NCI-H2227 (cell line): ENCODE data around the gene YIPF2.
"Not testable (repeated sequence)": the region's sequence is repeated elsewhere in the genome, so short reads cannot be mapped to it uniquely, and the experiment has no call there.

Experiments
- DNase-seq: peaks from one replicate; lab custom pipeline; 2025; ENCODE audit not compliant: unreplicated experiment; lab: John Stamatoyannopoulos, UW

YIPF2 gene

DNA sequence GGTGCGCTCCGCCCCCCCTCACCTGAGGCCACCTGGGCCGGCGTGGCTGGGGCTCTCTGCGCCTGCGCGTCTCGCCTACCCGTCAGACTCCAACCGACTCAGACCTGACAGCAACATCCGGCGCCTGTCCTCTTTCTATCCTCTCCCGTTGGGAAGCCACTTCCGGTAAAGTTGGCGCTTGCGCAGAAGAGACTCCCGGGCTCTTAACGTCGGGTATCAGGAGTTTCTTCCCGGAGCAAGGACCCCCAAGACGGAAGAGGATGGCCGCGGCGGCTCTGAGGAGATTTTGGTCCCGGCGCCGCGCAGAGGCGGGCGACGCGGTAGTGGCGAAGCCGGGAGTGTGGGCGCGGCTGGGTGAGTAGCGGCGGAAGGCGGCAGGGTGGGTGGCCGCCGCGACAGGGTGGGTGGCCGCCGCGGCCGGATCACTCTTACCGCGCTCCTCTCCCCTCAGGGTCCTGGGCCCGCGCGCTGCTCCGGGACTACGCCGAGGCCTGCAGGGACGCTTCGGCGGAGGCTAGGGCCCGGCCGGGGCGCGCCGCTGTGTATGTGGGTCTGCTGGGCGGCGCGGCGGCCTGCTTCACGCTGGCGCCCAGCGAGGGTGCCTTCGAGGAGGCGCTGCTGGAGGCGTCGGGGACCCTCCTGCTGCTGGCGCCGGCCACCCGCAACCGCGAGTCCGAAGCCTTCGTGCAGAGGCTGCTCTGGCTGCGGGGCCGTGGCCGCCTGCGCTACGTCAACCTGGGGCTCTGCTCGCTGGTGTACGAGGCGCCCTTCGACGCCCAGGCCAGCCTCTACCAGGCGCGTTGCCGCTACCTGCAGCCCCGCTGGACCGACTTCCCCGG lies at the start of gene YIPF2, which contains the start of gene TIMM29:
TSS of gene YIPF2 (minus strand) at position 77 of the 839 bp plus-strand sequence. CDS start 229 bp downstream, outside the sequence.
TSS of gene TIMM29 (plus strand) at position 249 of the 839 bp plus-strand sequence. CDS start at position 261, 12 bp downstream.
- DNase-seq: peak; percentile 96

DNA sequence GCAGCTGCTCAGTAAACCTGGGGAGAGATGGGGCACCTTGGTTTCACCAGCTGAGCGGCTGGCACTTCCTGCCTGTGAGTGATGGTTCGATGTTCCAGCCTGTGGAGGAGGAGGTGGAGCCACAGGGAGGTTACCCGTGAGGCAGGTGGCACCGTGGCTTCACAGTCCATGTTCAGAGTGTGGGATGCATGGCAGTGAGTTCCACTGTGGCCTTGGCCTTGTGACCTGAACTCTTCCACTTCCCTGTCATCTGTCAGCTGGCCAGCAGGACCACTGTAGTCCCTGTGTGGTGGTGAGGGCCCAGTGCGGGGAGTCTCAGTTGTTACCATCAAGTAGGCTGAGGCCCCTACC lies 49.3 kb upstream of the YIPF2 start:
- no peak for DNase-seq

DNA sequence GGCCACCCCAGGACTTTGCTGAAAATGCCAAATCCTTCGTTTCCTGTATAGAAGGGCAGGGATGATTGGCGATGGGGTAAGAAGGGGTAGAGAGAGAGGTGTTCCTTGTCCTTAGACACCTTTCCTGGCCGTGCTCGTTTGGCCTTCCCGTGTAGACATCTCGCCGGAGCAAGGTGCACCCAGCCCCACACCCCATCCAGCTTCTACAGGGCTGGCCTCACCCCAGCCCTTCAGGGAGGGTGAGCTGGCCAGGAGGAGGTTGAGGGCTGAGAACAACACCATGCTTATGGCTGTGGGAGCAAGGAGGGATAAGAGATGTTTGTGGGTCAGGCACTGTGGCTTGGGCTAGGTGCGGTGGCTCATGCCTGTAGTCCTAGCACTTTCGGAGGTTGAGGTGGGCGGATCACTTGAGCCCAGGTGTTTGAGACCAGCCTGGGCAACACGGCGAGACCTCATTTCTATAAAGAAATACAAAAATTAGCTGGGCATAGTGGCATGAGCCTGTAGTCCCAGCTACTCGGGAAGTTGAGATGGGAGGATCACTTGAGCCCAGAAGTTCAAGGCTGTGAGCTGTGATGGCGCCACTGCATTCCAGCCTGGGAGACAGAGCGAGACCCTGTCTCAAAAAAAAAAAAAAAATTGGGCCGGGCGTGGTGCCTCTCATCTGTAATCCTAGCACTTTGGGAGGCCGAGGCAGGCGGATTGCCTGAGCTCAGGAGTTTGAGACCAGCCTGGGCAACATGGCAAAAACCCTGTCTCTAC lies 47.9 kb upstream of the YIPF2 start:
- no peak for DNase-seq

DNA sequence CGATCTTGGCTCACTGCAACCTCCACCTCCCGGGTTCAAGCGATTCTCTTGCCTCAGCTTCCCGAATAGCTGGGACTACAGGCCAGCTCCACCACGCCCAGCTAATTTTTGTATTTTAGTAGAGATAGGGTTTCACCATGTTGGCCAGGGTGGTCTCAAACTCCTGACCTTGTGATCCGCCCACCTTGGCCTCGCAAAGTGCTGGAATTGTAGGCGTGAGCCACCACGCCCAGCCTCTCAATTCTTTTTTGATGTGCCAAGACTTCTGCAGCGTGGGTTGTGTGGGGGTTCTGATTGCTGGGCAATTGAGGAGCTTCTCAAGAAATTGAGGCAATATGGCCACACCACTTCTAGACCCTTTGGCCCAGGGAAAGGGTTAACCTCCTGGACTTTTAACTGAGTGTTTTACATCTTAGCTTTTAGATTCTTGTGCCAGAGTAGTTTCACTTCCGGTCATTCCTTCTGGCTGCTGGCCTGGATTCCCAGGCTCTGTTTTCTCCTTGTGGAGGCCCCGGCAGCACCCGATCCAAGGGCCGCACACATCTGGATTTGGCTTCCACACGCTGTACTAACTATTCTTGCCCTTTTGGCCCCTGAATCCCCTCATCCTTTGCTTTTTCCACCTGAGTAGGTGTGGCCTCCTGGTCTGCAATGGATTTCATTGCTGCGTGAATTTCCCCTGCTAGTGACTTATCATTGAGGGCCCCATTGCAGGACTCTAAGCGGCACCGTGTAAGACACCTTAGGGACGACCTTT lies 47.1 kb upstream of the YIPF2 start:
- DNase-seq: no peak

DNA sequence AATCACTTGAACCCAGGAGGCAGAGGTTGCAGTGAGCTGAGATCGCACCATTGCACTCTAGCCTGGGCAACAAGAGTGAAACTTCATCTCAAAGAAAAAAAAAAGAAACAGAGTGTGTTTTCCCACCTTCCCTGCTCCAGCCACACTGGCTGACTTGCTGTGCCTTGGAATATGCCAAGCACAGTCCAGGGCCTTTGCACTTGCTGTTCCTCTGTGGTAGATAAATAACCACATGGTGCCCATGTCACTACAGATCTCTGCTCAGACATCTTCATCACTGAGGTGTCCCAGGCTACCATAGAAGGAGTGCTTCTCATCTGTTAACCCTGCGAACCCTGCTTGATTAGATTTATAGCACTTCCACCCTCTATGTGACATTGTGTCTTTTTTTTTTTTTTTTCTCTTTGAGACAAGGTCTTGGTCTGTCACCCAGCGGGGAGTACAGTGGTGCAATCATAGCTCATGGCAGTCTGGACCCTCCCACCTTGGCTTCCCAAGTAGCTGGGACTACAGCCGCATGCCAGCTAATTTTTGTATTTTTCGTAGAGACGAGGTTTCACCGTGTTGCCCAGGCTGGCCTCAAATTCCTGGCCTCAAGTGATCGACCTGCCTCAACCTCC lies 42.8 kb upstream of the YIPF2 start:
- no peak for DNase-seq

DNA sequence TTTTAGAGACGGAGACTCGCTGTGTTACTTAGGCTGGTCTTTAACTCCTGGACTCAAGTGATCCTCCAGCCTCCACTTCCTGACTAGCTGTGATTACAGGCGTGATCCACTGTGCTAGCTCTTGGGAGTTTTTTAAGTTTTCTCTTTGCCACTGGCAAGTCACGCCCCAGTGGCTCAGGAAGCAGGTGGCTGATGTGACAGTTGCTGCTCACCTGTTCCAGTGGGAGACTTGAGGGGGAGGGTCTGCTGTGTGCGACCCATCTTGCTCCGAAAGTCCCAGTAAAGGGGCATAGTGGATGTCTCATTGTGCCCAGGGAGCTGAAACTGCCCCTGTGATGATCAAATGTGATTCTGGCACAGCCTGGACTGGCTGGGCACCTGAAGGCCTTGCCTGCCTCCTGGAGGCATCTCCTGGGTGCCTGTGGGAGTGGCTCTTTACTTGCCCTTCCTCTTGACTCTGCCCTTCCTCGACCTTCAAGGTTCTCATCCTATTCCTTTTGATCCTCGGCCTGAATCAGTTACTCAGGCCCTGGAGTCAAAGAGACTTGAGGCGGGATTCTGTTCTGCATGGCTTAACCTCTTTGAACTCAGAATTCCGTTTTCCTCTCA lies 40.2 kb upstream of the YIPF2 start:
- DNase-seq: no peak

DNA sequence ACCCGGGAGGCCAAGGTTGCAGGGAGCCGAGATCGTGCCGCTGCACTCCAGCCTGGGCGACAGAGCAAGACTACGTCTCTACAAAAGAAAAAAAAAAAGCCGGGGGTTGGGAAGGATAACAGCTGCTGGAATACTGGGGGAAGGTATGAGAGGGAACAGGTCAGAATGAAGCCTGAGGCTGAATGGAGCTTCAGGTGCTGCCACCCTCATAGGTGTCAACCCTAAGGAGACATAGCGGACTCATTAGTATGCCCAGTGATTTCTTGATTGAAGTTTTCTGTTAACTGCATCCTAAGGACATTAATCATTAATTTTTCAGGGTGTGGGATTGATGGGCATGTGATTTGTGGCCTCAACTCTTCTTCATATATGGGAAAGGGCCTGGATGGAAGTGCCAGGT lies 38.4 kb upstream of the YIPF2 start:
- no peak for DNase-seq

DNA sequence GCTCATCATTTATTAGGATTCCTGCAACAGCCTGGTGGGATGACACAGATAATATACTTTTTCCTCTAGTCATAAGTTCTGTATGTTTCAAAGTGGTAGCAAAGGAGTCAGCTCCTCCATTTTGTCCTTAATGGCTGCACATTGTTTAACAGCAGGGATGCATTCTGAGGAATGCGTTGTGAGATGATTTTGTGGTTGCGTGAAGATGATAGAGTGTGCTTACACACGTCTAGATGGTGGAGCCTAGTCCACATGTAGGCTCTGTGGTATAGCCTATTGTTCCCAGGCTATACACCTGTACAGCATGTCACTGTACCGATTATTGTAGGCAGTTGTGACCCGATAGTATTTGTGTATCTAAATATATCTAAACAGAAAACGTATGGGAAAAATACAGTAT lies 37.0 kb upstream of the YIPF2 start:
- no peak for DNase-seq

DNA sequence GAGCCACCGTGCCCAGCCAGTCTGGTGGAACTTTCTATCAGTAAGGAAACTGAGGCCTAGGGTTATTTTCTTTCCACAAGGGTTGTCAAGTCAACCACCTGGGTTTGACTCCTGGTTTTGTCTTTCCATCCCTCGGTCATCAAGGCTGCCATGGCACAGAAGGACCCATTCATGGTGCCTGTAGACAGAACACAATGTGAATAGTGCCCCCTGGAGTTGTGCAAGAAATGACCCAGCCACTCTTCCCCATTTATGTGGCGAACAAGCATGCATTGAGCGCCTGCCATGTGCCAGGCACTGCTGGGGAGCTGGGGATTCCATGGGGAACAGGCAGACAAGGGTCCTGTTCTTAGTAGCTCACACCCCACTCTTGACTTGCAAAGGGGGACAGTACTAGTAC lies 36.5 kb upstream of the YIPF2 start:
- no peak for DNase-seq

DNA sequence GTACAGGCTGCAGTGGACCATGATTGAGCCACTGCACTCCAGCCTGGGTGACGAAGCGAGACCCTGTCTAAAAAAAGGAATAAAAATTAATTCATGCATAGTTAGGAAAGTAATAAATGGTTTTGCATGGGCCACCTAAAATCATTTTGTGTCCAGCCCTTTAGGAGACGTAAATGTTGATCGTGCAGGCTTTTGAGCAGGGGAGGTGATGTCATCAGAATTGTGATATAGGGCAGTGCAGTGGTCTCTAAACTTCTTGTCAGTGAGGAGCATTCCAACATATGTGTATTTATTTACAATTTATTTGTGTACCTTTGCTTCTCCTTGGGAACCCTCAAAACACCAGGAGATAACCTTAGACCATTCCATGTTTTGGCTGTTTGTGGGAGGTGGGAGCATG lies 35.4 kb upstream of the YIPF2 start:
- DNase-seq: no peak

DNA sequence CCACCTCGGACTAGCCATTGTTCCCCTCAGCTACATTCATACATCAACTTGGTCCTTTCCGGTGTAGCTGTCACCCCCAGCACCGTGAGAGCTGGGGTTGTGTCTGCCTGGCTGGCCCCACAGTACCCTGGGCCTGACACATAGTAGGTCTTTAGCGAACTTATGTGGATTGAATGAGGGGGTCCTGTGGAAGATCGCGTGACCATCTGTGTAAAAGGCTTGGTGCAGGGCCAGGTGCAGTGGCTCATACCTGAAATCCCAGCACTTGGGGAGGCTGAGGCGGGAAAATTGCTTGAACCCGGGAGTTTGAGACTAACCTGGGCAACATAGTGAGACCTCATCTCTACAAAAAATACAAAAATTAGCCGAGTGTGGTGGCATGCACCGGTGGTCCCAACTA lies 34.4 kb upstream of the YIPF2 start:
- DNase-seq: no peak

DNA sequence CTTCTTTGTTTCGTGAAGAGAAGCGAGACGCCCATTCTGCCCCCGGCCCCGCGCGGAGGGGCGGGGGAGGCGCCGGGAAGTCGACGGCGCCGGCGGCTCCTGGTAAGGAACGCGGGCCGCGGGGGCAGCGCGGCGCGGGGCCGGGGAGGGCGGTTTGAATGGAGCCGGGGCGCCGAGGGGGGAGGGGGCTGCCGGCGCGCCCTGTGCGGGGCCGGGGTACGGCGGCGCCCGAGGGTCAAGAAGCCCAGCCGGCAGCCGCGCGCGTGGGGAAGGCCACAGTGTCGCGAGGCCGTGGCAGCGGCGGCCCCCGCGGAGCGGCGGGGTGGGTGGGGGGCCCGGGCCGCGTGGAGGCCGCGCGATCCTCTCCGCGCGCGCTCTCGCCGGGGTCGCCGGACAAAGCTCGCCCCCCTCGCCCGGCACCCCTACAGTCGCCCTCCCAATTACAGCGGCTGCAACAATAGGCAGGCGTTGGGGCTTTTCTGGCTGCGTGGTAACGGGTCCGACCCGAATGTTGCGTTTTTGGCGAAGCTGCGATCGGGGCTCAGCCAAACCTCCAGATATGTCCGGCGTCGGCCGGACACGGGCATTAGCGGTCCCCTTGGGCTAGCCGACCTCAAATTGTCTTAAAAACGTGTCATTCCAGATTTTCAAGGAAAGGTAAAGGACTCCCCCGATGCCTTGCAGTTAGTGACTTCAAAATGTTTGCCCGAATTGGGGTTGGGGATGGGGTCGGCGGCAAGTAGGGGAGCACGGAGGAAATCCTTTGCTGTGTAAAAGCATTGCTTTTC lies 32.8 kb upstream of the YIPF2 start:
- peak; percentile 61 for DNase-seq

DNA sequence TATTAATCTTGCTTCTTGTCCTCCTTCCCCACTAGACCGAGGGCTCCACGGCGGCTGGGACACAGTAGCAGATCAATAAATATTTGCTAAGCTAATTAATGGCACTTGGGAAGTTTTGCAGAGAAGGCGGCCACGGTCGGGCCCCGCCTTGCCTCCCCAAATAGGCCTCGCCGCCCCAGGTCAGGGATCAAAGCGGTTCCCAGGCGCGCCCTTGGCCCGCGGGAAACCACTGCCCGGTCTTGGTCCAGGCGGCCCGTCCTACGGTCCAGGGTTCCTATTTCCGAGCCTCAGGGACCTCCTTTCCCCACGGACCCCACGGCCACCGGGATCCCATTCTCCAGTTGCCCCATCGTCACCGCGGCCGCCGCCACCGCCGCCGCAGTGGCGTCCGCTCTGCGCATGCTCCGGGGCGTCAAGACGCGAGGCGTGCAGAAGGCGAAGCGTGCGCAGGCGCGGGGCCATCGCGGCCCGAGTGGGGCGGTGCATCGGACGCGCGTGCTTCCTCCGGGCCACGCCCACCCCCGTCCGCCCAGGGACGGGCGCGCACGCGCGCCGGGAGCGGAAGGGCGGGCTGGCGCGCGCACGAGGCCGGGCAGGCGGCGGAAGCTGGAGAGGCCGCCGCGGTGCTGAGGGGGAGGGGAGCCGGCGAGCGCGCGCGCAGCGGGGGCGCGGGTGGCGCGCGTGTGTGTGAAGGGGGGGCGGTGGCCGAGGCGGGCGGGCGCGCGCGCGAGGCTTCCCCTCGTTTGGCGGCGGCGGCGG lies 32.1 kb upstream of the YIPF2 start, which contains the start of gene SMARCA4:
TSS of gene SMARCA4 (plus strand) at position 717 of the 759 bp plus-strand sequence. CDS start 23,122 bp downstream, outside the sequence.
- DNase-seq: peak; percentile 97

DNA sequence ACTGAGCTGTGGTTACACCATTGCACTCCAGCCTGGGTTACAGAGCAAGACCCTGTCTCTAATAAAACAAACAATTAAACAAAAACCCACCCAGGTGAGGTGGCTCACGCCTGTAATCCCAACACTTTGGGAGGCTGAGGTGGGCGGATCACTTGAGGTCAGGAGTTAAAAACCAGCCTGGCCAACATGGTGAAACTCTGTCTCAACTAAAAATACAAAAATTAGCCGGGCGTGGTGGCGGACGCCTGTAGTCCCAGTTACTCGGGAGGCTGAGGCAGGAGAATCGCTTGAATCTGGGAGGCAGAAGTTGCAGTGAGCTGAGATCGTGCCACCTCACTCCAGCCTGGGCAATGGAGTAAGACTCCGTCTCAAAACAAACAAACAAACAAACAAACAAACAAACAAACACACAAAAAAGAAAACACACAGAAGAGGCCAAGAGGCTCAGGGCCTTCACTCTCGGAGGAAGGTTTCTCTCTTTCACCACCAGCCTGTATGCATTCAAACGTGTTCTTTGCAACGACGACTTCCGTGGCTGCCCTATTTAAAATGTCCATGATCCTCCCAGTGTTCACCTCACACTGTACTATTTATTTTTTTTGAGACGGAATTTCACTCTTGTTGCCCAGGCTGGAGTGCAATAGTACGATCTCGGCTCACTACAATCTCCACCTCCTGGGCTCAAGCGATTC lies 31.0 kb upstream of the YIPF2 start:
- DNase-seq: not testable (repeated sequence)

DNA sequence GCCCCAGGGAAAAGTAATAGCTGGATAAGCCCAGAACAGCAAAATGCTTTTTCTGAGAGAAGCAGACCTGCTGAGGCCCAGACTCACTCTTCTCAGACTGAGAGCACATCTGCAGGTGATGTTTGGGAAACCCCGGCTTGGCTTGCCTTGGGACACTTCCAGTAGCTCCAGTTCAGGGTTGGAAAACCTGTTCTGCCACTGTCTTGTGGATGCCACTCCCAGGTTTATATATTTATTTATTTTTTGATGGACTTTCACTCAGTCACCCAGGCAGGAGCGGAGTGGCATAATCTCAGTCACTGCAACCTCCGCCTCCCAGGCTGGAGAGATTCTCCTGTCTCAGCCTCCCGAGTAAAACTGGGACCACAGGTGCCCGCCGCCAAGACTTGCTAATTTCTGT lies 24.4 kb upstream of the YIPF2 start:
- DNase-seq: no peak

DNA sequence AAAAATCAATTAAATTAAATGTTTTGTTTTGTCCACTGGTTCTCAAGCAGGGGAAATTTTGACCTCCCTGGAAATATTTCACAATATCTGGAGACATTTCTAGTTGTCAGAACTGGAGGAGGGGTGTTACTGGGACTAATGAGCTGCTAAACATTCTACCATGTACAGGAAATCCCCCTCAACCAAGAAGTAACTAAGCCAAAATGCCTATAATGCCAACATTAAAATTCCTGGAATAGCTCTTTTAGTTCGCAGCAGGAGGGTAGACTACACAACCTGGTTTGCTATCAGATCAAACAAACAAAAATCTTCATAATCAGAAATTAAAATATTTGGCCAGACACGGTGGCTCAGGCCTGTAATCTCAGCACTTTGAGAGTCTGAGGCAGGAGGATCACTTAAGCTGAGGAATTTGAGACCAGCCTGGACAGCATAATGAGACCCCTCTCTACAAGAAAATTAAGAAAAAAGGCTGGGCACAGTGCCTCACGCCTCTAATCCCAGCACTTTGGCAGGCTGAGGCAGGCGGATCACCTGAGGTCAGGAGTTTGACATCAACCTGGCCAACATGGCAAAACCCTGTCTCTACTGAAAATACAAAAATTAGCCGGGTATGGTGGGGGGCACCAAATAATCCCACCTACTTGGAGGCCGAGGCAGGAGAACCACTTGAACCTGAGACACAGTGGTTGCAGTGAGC lies 18.7 kb upstream of the YIPF2 start:
- no peak for DNase-seq

DNA sequence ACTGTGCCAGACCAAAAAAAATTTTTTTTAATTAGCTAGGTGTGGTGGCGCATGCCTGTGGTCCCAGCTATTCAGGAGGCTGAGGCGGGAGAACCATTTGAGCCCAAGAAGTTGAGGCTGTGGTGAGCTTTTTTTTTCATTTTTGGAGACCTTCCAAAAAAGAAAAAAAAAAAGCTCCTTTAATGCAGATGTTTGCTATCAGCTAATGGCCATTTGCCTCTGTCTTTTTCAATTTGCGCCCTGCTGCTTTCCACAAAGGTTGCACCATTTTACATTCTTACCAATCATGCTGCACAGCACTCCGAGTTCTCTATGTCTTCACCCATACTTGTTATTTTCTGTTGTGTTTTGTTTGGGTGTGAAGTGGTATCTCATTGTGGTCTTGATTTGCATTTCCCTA lies 16.8 kb upstream of the YIPF2 start:
- DNase-seq: no peak

DNA sequence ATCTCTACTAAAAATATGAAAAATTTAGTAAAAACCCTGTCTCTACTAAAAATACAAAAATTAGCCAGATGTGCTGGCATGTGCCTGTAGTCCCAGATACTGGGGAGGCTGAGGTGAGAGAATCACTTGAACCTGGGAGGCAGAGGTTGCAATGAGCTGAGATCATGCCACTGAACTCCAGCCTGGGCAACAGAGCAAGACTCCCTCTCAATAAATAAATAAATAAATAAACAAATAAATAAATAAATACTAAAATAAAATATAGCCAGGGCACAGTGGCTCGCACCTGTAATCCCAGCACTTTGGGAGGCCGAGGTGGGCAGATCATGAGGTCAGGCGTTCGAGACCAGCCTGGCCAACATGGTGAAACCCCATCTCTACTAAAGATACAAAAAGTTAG lies 15.0 kb upstream of the YIPF2 start:
- DNase-seq: not testable (repeated sequence)
